ENCODE measurements around the gene RPS25.

GRCh38 chr11:119025099-119025473, 6.9 kb upstream of the RPS25 start:
- no peak for TF ChIP-seq CTCF (IDR thresholded peaks at IDR 0.05)
- no peak for TF ChIP-seq EP300 (IDR thresholded peaks at IDR 0.05)
- TF ChIP-seq POLR2A (IDR thresholded peaks at IDR 0.05), result no peak
- no peak for TF ChIP-seq POLR2AphosphoS5 (IDR thresholded peaks at IDR 0.05)

All from suprapubic skin (tissue), 4 donors.